ENCODE measurements around the gene NENF.

DNA sequence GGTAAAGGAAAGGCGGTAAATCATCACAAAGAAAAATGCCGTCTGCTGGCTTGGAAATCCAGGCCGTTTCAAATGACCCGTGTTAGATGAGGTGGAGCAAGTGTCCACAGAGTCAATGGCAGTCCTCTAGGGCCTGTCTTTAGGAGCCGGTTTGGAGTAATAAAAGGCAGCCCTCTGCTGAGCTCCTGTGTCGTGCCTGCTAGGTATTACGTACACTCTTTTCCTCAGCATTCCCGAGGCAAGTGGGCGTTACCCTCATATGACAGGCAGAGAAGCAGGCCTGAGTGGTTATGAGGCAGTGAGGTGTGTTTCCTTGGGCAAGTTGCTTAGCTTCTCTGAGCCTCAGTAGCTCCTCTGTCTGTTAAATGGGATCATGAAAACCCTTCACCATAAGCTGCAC, 7.7 kb downstream of the NENF start:
- no peak for TF ChIP-seq L3MBTL2 (conservative IDR thresholded peaks at IDR 0.05)
- TF ChIP-seq BHLHE40 (IDR thresholded peaks at IDR 0.05; ENCODE audit: borderline replicate concordance): no peak
- no peak for TF ChIP-seq SP1 (IDR thresholded peaks at IDR 0.05)
- no peak for TF ChIP-seq FOXA1 (IDR thresholded peaks at IDR 0.05)
- no peak for TF ChIP-seq ELF4 (IDR thresholded peaks at IDR 0.05)
- no peak for TF ChIP-seq ARNT (IDR thresholded peaks at IDR 0.05)
- TF ChIP-seq LEF1 (IDR thresholded peaks at IDR 0.05; ENCODE audit: borderline replicate concordance): no peak
- TF ChIP-seq ZNF384 (IDR thresholded peaks at IDR 0.05): no peak
- no peak for TF ChIP-seq TARDBP (IDR thresholded peaks at IDR 0.05)
- no peak for TF ChIP-seq CTBP1 (IDR thresholded peaks at IDR 0.05; ENCODE audit: borderline replicate concordance)
- no peak for TF ChIP-seq FOXM1 (IDR thresholded peaks at IDR 0.05; ENCODE audit: borderline replicate concordance)
- no peak for TF ChIP-seq SUZ12 (IDR thresholded peaks at IDR 0.05)
- no peak for TF ChIP-seq FOXK2 (IDR thresholded peaks at IDR 0.05)
- no peak for TF ChIP-seq HDGF (IDR thresholded peaks at IDR 0.05; ENCODE audit: borderline replicate concordance)

Measured in HEK293T (cell line).